SIG-M5 (cell line): ENCODE results near the gene HNRNPCL2.
"Not testable (repeated sequence)": the region's sequence is repeated elsewhere in the genome, so short reads cannot be mapped to it uniquely, and the experiment has no call there.

ENCODE experiments used
- DNase-seq: peaks from one replicate; lab custom pipeline; 2025; lab: John Stamatoyannopoulos, UW

Gene HNRNPCL2

DNA sequence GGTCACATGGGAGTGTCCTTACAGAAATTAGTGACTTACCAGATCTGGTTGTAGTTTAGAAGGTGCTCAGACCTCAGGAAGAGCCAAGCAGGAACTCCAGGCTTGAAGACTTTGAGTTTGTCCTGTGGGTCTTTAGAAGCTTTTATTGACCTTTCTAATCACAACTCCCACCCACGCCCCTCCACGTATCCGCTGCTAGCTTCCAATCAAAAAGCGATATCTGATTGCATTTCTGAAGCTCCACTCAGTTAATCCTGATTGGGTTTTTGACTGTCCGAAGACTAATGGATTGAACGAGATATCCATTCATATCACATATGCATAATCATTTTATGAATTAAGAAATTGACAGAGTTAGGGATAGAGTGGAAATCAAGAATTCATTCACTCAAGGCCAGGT is at the start of gene HNRNPCL2:
Gene HNRNPCL2, minus strand, starts transcription at position 101 of the 400 bp plus-strand sequence. CDS start 454 bp downstream, outside the sequence.
- not testable (repeated sequence) for DNase-seq

DNA sequence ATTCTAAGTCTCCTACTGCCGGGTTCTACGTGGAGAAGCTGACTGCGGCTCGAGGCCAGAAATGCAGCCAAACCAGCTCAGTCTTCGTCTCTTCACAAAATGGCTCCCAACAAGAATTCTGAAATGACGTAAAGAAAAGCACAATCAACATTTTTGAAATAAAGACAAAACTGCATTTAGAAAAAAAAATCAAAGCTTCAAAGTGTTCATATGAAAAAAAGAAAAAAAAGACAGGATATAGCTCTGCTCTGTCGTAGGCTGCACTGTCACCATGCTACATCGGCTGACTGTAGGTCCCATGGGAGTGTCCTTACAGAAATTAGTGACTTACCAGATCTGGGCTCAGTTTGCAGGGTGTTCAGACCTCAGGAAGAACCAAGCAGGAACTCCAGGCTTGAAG is 48.9 kb upstream of the HNRNPCL2 start, which contains the start of gene HNRNPCL4:
Gene HNRNPCL4, minus strand, starts transcription at position 101 of the 400 bp plus-strand sequence. CDS start 164 bp downstream, outside the sequence.
- DNase-seq: not testable (repeated sequence)

DNA sequence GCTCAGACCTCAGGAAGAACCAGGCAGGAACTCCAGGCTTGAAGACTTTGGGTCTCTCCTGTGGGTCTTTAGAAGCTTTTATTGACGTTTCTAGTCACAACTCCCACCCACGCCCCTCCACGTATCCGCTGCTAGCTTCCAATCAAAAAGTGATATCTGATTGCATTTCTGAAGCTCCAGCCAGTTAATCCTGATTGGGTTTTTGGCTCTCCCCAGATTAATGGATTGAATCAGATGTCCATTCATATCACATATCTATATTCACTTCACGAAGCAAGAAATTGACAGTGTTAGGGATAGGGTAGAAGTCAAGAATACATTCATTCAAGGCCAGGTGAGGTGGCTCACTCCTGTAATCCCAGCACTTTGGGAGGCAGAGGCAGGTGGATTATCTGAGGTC is 39.3 kb upstream of the HNRNPCL2 start, which contains the start of gene PRAMEF26:
Gene PRAMEF26, minus strand, starts transcription at position 101 of the 400 bp plus-strand sequence. CDS start 2,914 bp downstream, outside the sequence.
- not testable (repeated sequence) for DNase-seq

DNA sequence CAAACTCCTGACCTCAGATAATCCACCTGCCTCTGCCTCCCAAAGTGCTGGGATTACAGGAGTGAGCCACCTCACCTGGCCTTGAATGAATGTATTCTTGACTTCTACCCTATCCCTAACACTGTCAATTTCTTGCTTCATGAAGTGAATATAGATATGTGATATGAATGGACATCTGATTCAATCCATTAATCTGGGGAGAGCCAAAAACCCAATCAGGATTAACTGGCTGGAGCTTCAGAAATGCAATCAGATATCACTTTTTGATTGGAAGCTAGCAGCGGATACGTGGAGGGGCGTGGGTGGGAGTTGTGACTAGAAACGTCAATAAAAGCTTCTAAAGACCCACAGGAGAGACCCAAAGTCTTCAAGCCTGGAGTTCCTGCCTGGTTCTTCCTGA is 46.2 kb downstream of the HNRNPCL2 start, which contains the start of gene PRAMEF25:
Gene PRAMEF25, plus strand, starts transcription at position 301 of the 400 bp plus-strand sequence. CDS start 2,920 bp downstream, outside the sequence.
- not testable (repeated sequence) for DNase-seq
